Body of pancreas (tissue), 4 donors: ENCODE results near the gene IBA57. TPM values are rescaled to one million over a fixed set of nuclear protein-coding genes. Genes with fewer than 3 reads are reported as not detected.

ENCODE experiments used
- ATAC-seq: fragments of 150-250 bp; one replicate; pipeline ENCODE4 v1.9.1; 2016
- DNase-seq, 4 donors: peaks; one replicate each; pipeline ENCODE4 v3.0.0-alpha.2; 2019
- H3K27ac ChIP-seq, 4 donors: fragments of 200-600 bp; sonication (generic); 1 replicate in 3 of 4; 2 replicates in 1 of 4; pipeline versions ENCODE4 v1.5.1 to v1.6.1; 2016 to 2019; ENCODE audit warnings: mild to moderate bottlenecking in 1 of 4, mixed read lengths in 1 of 4, moderate library complexity in 1 of 4
- H3K27me3 ChIP-seq, 2 donors: fragments of 200-600 bp; sonication (generic); one replicate each; pipeline ENCODE4 v1.6.0; 2016; ENCODE audit warnings: mild to moderate bottlenecking in 1 of 2
- H3K36me3 ChIP-seq, 2 donors: fragments of 200-600 bp; sonication (generic); replicated peaks in 1 of 2; 2 replicates each; pipeline ENCODE4 v1.5.1; 2016; ENCODE audit warnings: low read depth in 2 of 2; ENCODE audit not compliant: insufficient read depth in 1 of 2
- H3K4me1 ChIP-seq: fragments of 200-600 bp; sonication (generic); one replicate; pipeline ENCODE4 v1.6.0; 2016
- H3K4me3 ChIP-seq, 2 donors: fragments of 200-600 bp; sonication (generic); 1 replicate in 1 of 2; 2 replicates in 1 of 2; pipeline ENCODE4 v1.5.1; 2016 to 2019
- H3K9me3 ChIP-seq, 3 donors: fragments of 200-600 bp; sonication (generic); 1 replicate in 2 of 3; 2 replicates in 1 of 3; pipeline ENCODE4 v1.5.1; 2016
- POLR2A ChIP-seq, 3 donors: fragments of 450-650 bp; IDR thresholded peaks; one replicate each; pipeline ENCODE4 v1.6.1; 2016; ENCODE audit warnings: antibody characterized with exemption in 3 of 3, mild to moderate bottlenecking in 2 of 3
- WGBS, 2 donors: methylation state at CpG; one replicate each; pipeline ENCODE4 v1.1.5; 2017; 5-methylcytosine and 5-hydroxymethylcytosine counted together
- intact Hi-C: fragments of 100-400 bp; cut with DNase I; formaldehyde crosslinking; loops from one replicate; pipeline ENCODE4 v1.15.1; 2023
- total RNA-seq, 2 donors: library from RNA; depleted of rRNA; stranded (reverse); fragments of >200 nt; gene quantifications; one replicate each; pipeline ENCODE4 v1.1.0, GENCODE V29; 2016
- TF ChIP-seq, protein P1 (sequence below), 7 experiments: fragments of 450-650 bp in 4 of 7; fragments of 200-600 bp in 3 of 7; sonication (generic) in 3 of 7; IDR thresholded peaks; one replicate each; pipeline ENCODE4 v1.5.1; 2016 to 2019; ENCODE audit warnings: antibody characterized with exemption in 7 of 7

Gene IBA57
- total RNA-seq, 2 donors from 2014 or later = 4.7 to 13.5 TPM

DNA sequence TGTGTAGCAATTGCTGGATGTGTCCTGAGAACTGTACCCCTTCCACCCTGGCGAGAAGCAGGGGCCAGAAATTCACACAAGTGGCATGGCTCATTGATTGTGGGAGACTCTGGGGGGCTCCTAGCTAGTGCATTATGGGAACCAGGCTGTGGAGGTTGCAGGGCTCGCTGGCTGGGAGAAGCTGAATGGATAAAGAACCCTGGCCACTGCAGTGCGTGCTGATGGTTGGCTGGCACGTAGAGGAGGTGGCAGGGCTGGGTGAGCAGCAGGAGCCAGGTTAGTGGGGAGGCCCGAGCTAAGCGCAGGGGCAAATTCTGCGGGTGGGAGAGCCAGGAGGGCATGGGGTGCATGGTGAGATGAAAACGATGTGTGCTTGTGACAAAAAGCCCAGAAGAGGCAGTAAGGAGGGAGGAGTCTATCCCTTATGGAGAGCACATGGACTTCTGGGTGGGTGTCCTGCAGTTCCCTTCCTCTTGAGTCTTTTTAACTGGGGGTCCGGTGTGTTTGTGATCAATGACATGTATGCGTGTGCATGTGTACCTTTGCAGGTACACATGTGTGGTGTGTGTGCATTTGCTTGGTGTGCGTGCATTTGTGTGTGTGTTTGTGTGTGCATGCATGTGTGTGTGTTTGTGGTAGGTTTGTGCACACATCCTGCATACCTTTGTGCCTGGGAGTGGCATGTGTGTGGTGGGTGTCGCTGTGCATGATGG, 22.0 kb upstream of the IBA57 start:
- no peak overlapping the region for H3K27ac ChIP-seq
- intact Hi-C loops = no loop called here
- no peaks in the 10 kb centered on the region for H3K27me3 ChIP-seq
- no peak for TF ChIP-seq POLR2A (IDR thresholded peaks at IDR 0.05)
- TF ChIP-seq, protein P1, sequence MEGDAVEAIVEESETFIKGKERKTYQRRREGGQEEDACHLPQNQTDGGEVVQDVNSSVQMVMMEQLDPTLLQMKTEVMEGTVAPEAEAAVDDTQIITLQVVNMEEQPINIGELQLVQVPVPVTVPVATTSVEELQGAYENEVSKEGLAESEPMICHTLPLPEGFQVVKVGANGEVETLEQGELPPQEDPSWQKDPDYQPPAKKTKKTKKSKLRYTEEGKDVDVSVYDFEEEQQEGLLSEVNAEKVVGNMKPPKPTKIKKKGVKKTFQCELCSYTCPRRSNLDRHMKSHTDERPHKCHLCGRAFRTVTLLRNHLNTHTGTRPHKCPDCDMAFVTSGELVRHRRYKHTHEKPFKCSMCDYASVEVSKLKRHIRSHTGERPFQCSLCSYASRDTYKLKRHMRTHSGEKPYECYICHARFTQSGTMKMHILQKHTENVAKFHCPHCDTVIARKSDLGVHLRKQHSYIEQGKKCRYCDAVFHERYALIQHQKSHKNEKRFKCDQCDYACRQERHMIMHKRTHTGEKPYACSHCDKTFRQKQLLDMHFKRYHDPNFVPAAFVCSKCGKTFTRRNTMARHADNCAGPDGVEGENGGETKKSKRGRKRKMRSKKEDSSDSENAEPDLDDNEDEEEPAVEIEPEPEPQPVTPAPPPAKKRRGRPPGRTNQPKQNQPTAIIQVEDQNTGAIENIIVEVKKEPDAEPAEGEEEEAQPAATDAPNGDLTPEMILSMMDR (IDR thresholded peaks at IDR 0.05) = no peak
- DNase-seq (no peak), ATAC-seq (no peak)
- no peak overlapping the region for H3K4me3 ChIP-seq
- 85 to 86% methylated on average over 12 of the region's 12 CpGs for WGBS, 2 donors
- no peaks in the 10 kb centered on the region for H3K9me3 ChIP-seq
- H3K36me3 ChIP-seq = peaks cover 0 to 11% of the 10 kb centered on the region in 2 donors
- peaks cover 36% of the 10 kb centered on the region for H3K4me1 ChIP-seq

DNA sequence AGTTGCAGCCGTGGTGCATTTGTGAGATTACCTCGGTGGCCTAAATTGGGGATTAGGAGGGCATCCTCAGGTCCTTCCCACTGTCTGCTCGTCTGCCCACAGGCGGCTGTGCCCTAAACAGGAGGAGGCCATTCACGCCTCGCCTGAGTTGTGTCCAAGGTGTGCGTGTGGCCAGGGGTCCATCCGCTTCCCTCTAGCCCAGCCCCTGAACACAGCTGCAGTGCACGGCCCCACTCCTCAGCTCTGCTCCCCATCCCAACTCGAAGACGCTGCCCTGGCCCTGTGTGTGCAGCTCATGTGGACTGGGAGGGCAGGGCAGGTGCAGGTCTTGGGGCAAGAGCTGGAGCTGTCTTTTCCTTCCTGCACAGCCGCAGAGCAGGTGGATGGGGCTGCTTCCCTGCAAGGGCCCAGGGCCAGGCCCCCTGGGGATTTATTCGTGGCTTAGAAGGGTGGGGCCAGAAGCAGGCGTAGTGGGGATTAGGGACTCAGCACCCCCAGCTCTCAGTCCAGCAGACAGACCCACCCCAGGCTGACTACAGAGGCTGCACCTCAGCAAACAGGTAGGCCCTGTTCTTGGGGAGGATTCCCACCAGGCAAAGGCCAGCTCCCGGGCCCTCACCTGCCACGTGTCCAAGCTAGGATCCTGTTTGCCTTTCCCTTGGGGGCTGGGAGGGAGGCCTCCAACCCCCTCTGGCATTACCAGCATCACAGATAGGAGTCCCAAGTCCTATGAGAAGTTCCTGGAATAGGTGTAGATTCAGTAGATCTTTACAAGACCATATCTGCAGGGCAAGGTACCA, 21.2 kb upstream of the IBA57 start:
- Histone ChIP-seq H3K36me3 (peaks cover 0 to 14% of the 10 kb centered on the region in 2 donors), H3K4me3 (no peak overlapping the region), H3K9me3 (no peaks in the 10 kb centered on the region), H3K27me3 (no peaks in the 10 kb centered on the region), H3K4me1 (peaks cover 36% of the 10 kb centered on the region), H3K27ac (no peak overlapping the region)
- ATAC-seq (no peak), DNase-seq (no peak)
- 81 to 82% methylated on average over 13 to 16 of the region's 16 CpGs for WGBS, 2 donors
- intact Hi-C loops = no loop called here
- TF ChIP-seq POLR2A (IDR thresholded peaks at IDR 0.05) = no peak
- TF ChIP-seq, protein P1 (IDR thresholded peaks at IDR 0.05) = no peak

DNA sequence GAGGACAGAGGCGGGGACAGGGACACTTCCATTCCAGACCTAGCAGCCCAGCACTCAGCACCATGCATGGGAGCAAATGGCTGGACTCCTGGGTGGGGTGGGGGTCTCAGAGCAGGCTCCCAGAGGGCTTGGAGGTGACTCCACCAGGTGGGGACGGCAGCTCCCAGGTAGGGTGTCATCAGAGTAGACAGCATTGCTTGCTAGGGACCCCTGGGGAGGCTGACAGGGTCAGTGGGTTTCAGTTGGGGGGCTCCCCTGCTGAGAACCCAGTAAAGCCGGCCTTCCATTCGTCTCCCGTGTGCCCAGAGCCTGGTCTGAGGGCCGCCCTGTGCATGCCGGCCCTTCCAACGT, 20.6 kb upstream of the IBA57 start:
- H3K9me3 ChIP-seq = no peaks in the 10 kb centered on the region
- intact Hi-C loops = no loop called here
- no peak overlapping the region for H3K27ac ChIP-seq
- ATAC-seq (no peak), DNase-seq (no peak)
- no peaks in the 10 kb centered on the region for H3K27me3 ChIP-seq
- H3K4me1 ChIP-seq = peaks cover 38% of the 10 kb centered on the region
- H3K36me3 ChIP-seq = peaks cover 0 to 14% of the 10 kb centered on the region in 2 donors
- 90% methylated on average over 8 of the region's 8 CpGs; no CpG with 5 or more reads in 1 of the 2 donors for WGBS, 2 donors
- H3K4me3 ChIP-seq = no peak overlapping the region
- TF ChIP-seq, protein P1 (IDR thresholded peaks at IDR 0.05) = no peak
- TF ChIP-seq POLR2A (IDR thresholded peaks at IDR 0.05) = no peak

DNA sequence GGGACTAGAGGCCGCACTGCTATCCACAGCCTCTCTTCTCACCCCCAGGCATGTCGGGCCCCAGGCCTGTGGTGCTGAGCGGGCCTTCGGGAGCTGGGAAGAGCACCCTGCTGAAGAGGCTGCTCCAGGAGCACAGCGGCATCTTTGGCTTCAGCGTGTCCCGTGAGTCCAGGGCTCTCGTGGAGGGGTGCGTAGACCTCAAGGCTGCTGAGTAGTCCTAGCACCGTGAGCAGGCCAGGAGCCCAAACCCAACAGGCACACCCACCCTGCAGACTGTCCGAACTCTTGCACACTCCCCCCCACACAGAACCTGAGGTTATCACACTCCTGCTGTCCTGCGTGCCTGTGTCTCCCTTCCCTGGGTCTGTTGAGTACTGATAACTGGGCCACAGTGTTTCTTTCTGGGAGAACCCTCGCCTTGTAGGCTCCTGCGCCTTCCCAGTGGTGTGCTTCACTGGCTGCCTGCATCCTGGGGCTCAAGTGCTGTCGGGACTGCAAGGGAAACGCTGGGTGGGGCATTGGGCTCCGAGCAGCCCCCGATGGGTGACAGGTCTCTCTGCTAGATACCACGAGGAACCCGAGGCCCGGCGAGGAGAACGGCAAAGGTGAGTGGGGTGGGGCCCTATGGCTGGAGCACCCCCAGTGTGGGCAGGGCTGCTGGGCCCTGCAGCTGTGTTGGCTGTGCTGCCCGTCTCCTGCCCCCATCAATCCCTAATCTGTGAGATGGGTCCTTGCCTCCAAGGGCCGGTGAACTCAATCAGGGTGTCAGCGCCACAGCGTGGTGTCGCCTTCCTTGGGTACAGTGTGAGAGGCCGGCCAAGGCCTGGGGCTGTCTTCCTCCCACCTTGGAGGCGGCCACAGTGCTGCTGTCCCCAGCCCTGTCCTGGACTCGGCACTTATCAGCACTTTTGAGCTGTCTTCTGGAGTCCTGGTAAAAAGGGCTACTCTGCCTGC, 19.9 kb upstream of the IBA57 start:
- no peak overlapping the region for H3K27ac ChIP-seq

More for the DNA sequence above, 19.9 kb upstream of the IBA57 start:
- 89 to 94% methylated on average over 10 to 31 of the region's 31 CpGs for WGBS, 2 donors
- intact Hi-C loops = no loop called here
- H3K4me1 ChIP-seq = peaks cover 46% of the 10 kb centered on the region
- no peak overlapping the region for H3K4me3 ChIP-seq
- TF ChIP-seq, protein P1 (IDR thresholded peaks at IDR 0.05) = no peak
- TF ChIP-seq POLR2A (IDR thresholded peaks at IDR 0.05) = no peak
- ATAC-seq (no peak), DNase-seq (no peak)
- no peaks in the 10 kb centered on the region for H3K27me3 ChIP-seq
- no peaks in the 10 kb centered on the region for H3K9me3 ChIP-seq
- H3K36me3 ChIP-seq = peaks cover 0 to 14% of the 10 kb centered on the region in 2 donors
